Brain microvascular endothelial cell (primary cell): Measurements from ENCODE around the gene CPNE4.

Experiments used
- DNase-seq: peaks from one replicate; pipeline ENCODE4 v3.0.0-alpha.2; 2020
- H3K27ac ChIP-seq: fragments of 250-450 bp; sonication (Bioruptor Pico); 2 replicates; pipeline ENCODE4 v1.5.1; 2020; ENCODE audit warnings: mild to moderate bottlenecking, moderate library complexity
- H3K27me3 ChIP-seq: fragments of 250-450 bp; sonication (Bioruptor Pico); replicated peaks from 2 replicates; pipeline ENCODE4 v1.5.1; 2020; ENCODE audit warnings: mild to moderate bottlenecking
- H3K36me3 ChIP-seq: fragments of 250-450 bp; sonication (Bioruptor Pico); replicated peaks from 2 replicates; pipeline ENCODE4 v1.5.1; 2020; ENCODE audit warnings: mild to moderate bottlenecking
- H3K4me3 ChIP-seq: 2 replicates; pipeline ENCODE4 v1.5.1; 2011; ENCODE audit warnings: low read depth, mild to moderate bottlenecking, control low read depth, low read length, moderate library complexity
- in situ Hi-C: cut with HindIII; loops from 2 replicates; pipeline ENCODE4 v1.10.0; 2017; ENCODE audit warnings: low sequenced_read_pairs, low pct_ligation_motif_present
- TF ChIP-seq, protein P1 (sequence below): IDR thresholded peaks from 2 replicates; pipeline ENCODE4 v1.5.1; 2011; ENCODE audit warnings: low read depth, mild to moderate bottlenecking, moderate library complexity, low read length, control low read depth, inconsistent platforms; ENCODE audit errors: missing control alignments

CPNE4 gene

DNA sequence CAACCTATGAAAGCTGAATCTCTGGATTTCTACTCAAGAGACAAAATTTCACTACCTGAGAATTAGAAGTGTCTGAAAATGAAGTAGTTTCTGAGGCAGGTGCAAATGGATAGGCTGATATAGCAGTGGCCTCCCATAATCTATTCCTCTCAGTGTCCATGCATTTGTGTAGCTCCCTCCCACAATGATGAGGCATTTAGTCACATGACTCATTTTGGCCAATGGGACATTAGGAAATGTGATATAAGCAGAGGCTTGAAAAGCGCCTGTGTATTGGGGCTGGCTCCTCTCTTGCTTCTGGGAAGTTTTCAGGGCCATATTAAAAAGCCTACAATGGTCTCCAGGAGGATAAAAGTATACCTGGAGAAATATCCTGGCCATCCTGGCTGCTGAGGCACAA is 452.4 kb downstream of the CPNE4 start:
- Histone ChIP-seq H3K27me3 (no peaks in the 10 kb centered on the region), H3K4me3 (no peak overlapping the region), H3K36me3 (no peaks in the 10 kb centered on the region), H3K27ac (no peak overlapping the region)
- TF ChIP-seq, protein P1, sequence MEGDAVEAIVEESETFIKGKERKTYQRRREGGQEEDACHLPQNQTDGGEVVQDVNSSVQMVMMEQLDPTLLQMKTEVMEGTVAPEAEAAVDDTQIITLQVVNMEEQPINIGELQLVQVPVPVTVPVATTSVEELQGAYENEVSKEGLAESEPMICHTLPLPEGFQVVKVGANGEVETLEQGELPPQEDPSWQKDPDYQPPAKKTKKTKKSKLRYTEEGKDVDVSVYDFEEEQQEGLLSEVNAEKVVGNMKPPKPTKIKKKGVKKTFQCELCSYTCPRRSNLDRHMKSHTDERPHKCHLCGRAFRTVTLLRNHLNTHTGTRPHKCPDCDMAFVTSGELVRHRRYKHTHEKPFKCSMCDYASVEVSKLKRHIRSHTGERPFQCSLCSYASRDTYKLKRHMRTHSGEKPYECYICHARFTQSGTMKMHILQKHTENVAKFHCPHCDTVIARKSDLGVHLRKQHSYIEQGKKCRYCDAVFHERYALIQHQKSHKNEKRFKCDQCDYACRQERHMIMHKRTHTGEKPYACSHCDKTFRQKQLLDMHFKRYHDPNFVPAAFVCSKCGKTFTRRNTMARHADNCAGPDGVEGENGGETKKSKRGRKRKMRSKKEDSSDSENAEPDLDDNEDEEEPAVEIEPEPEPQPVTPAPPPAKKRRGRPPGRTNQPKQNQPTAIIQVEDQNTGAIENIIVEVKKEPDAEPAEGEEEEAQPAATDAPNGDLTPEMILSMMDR = no peak
- in situ Hi-C loops = no loop called here
- no peak for DNase-seq

DNA sequence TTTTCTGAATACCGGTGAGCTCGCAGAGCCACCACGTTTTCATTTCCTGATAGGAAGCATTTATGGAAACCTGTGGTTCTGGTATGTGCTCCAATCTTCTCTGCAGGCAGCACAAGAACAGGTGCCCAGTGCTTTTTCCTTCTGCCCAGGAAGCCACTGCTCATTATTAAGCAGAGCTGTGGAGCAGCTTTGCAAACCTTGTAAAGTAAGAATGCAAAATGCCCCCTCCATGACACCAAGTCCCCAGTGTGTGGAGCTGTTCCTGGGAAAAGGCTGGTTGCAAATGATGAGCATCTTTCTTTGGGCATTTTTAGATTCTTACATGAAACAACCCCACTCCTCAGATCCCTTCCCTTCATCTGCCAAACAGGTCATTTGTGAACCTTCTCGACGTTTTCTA is 466.4 kb downstream of the CPNE4 start:
- in situ Hi-C loops = no loop called here

DNA sequence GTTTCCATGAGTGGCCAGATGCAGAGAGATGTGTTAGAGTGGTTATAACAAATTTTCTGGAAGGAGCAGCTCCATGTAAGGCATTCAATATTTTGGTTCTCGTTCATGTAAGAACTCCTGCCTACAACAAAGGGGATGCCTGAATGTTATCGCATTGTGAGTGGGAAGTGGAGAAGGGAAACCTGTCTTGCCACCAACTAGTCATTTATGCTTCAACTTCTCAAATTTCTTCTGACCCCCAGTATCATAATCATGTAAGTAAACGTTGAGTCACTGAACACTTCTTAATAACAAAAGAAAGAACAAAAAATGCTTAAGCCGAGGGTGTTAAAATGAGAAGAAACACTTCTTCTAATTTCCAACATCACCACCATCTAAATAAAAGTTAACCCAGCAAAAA is 470.0 kb downstream of the CPNE4 start:
- Histone ChIP-seq H3K36me3 (no peaks in the 10 kb centered on the region), H3K4me3 (no peak overlapping the region), H3K27me3 (no peaks in the 10 kb centered on the region), H3K27ac (no peak overlapping the region)
- DNase-seq = no peak
- in situ Hi-C loops = no loop called here
- TF ChIP-seq, protein P1 = no peak

More for the DNA sequence above, 466.4 kb downstream of the CPNE4 start:
- TF ChIP-seq, protein P1 = peak; percentile 20
- H3K4me3 ChIP-seq = no peak overlapping the region
- no peak overlapping the region for H3K27ac ChIP-seq
- no peak for DNase-seq
- no peaks in the 10 kb centered on the region for H3K27me3 ChIP-seq
- no peaks in the 10 kb centered on the region for H3K36me3 ChIP-seq

DNA sequence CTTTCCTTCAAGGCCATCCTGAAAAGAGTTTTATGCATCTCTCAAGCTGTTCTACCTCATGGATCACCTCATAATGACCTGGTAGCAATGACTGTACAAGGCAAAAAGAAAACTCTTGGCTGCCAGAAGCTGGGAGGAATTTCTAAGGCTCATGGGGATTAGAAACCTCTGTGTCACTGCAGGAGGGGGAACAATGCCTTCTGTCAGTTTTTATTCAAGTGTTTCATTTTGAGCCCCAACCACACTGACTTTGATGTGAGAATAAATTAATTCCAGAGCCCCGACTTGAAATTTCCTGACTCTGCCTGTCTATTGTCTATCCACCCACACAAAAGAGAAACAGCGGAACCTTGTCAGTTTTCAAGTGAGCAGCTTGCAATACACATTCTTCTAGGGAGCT is 473.3 kb downstream of the CPNE4 start:
- H3K27ac ChIP-seq = no peak overlapping the region
- TF ChIP-seq, protein P1 = no peak
- H3K36me3 ChIP-seq = no peaks in the 10 kb centered on the region
- in situ Hi-C loops = no loop called here
- no peak overlapping the region for H3K4me3 ChIP-seq
- no peak for DNase-seq
- H3K27me3 ChIP-seq = no peaks in the 10 kb centered on the region

DNA sequence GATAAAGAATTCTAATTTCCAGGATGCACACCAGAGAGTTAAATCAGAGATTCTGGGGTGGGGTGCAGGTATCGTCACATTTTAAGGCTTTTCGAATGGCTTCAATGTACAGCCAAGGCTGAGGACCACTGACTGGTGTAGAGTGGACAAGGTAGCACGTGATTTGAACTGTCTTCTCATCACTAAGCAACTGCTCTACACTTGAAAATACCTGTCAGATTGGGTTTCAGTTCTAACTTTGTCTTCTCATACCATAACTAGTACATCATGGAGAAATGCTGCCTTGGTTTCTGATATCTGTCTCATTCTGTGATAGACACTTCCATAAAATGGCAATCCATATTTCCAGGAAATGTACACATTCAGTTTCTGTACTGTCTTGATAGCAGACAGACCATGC is 474.0 kb downstream of the CPNE4 start:
- Histone ChIP-seq H3K36me3 (no peaks in the 10 kb centered on the region), H3K27ac (no peak overlapping the region), H3K4me3 (no peak overlapping the region), H3K27me3 (no peaks in the 10 kb centered on the region)
- no peak for DNase-seq
- in situ Hi-C loops = no loop called here
- TF ChIP-seq, protein P1 = no peak

DNA sequence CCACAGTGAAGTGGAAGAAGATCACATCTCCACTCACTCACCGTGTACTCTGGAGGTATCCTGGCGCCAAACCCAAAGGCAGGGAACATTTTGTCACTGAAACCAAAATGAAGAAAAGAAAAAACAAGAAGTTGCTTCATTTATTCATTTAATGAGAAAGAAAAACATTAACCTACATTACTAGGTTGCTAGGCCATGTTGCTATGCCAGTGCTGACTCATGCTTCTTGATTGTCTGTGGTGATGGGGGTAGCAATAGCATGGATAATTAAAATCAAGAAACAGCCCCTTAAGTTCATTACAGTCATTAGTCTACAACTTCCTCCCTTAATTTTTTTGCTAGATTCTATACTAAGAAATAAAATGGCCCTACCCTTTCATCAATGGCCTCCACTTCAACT is 479.4 kb downstream of the CPNE4 start:
- in situ Hi-C loops = no loop called here
- H3K27ac ChIP-seq = no peak overlapping the region
- H3K36me3 ChIP-seq = no peaks in the 10 kb centered on the region
- DNase-seq = no peak
- no peaks in the 10 kb centered on the region for H3K27me3 ChIP-seq
- H3K4me3 ChIP-seq = no peak overlapping the region
- TF ChIP-seq, protein P1 = no peak
